GM12892 (cell line): ENCODE data around the gene RSPH3.

Experiments used
- POLR2A ChIP-seq: IDR thresholded peaks from 2 replicates; pipeline ENCODE4 v1.6.1; 2011; ENCODE audit warnings: low read depth, low read length, control low read depth
- POLR2AphosphoS5 ChIP-seq: IDR thresholded peaks from 2 replicates; pipeline ENCODE4 v1.6.1; 2011; ENCODE audit warnings: low read depth, low read length, control low read depth

DNA sequence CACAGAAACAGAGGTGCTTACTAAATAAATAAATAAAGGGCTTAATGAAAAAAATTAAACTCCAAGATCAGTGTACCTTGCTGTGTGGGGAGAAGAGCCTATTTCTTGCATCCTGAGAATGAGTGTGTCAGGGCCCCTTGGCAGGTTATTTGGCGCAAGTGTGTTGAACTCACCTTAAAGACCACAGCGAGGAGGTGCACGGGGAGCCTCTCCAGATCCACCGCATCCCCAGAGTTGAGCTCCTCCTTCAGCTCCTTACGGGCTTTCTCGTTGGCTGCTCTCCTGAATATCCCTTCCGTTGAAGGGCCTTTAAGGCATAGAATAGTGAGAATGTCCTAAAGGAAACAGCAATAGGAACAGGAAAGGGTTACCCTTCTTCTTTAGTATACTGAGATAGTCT is 41.2 kb upstream of the RSPH3 start:
- no peak for TF ChIP-seq POLR2AphosphoS5
- TF ChIP-seq POLR2A = no peak
